ENCODE data around the gene GPX5. TPM values are rescaled to one million over a fixed set of nuclear protein-coding genes. Genes with fewer than 3 reads are reported as not detected.

GPX5 gene
- total and polyA plus RNA-seq, 3 donors (not counting 1 experiment from before 2014, with no cell fraction given) = not detected

Other genes starting within 250 kb of the GPX5 start
- 1 to 10 TPM; 5.7 to 7.7 TPM for gene PGBD1, start 244.3 kb upstream of the GPX5 start, total RNA-seq
- 3.8 TPM for gene PGBD1, start 244.3 kb upstream of the GPX5 start, polyA plus RNA-seq
- 1 to 10 TPM; 3.8 to 5.8 TPM for gene ZSCAN31, start 189.7 kb upstream of the GPX5 start, total RNA-seq
- gene ZSCAN31, start 189.7 kb upstream of the GPX5 start, polyA plus RNA-seq = 1.4 TPM
- gene ZKSCAN3, start 175.9 kb upstream of the GPX5 start, total RNA-seq = 1 to 10 TPM; 4.0 to 4.1 TPM
- 2.4 TPM for gene ZKSCAN3, start 175.9 kb upstream of the GPX5 start, polyA plus RNA-seq
- 1 to 10 TPM; 5.3 to 8.5 TPM for gene ZSCAN12, start 126.1 kb upstream of the GPX5 start, total RNA-seq
- gene ZSCAN12, start 126.1 kb upstream of the GPX5 start, polyA plus RNA-seq = 1.9 TPM
- gene ZSCAN23, start 82.4 kb upstream of the GPX5 start, total RNA-seq = 1 to 10 TPM; 4.2 to 7.2 TPM
- gene ZSCAN23, start 82.4 kb upstream of the GPX5 start, polyA plus RNA-seq = 0.91 TPM
- gene GPX6, start 10.1 kb upstream of the GPX5 start, total RNA-seq = not detected
- not detected for gene GPX6, start 10.1 kb upstream of the GPX5 start, polyA plus RNA-seq

Measured in mammary epithelial cell (primary cell).